Activated CD8-positive, alpha-beta memory T cell treated with anti-CD3 and anti-CD28 coated beads for 48 hours (primary cell): ENCODE data around the gene FAM135A.
"Not testable (repeated sequence)": the region's sequence is repeated elsewhere in the genome, so short reads cannot be mapped to it uniquely, and the experiment has no call there.

Experiments used
- DNase-seq, 3 experiments: peaks; one replicate each; pipeline ENCODE4 v3.0.0-alpha.2; 2020; ENCODE audit warnings: low read depth in 2 of 3, low spot score in 2 of 3

FAM135A gene

GRCh38 chr6:70456735-70457134 is 43.4 kb downstream of the FAM135A start:
- no peak for DNase-seq

DNA sequence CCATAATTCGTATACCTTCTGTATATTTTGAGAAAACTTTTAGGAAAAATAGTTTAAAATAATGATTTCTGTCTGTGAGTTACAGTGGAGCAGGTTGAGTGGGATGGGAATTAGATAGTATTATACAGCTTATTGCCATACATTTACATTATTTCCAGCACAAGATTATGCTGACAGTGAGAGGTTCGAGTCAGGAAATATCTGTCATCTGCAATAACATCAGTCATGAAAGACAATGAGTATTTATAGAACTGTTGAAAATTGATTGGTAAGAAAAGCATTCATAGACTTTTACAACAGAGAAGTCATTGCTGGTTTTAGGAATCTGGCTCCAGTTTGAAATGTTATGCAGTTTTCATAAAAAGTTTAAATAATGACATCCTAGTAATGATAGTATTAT is 45.9 kb downstream of the FAM135A start:
- no peak for DNase-seq

DNA sequence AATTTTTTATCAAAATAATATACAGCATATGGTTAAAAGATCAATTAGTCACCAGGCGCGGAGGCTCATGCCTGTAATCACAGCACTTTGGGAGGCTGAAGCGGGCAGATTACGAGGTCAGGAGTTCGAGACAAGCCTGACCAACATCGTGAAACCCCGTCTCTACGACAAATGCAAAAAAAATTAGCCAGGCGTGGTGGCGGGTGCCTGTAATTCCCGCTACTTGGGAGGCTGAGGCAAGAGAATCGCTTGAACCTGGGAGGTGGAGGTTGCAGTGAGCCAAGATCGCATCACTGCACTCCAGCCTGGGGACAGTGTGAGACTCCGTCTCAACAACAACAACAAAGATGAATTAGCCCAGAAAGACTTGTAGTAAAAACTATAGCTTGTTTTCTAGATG is 46.4 kb downstream of the FAM135A start:
- not testable (repeated sequence) for DNase-seq

- DNase-seq = no peak
These were observed 56.7 kb downstream of the FAM135A start for GRCh38 chr6:70470016-70470415.

- not testable (repeated sequence) for DNase-seq
These were observed 57.2 kb downstream of the FAM135A start for GRCh38 chr6:70470510-70470909.

DNA sequence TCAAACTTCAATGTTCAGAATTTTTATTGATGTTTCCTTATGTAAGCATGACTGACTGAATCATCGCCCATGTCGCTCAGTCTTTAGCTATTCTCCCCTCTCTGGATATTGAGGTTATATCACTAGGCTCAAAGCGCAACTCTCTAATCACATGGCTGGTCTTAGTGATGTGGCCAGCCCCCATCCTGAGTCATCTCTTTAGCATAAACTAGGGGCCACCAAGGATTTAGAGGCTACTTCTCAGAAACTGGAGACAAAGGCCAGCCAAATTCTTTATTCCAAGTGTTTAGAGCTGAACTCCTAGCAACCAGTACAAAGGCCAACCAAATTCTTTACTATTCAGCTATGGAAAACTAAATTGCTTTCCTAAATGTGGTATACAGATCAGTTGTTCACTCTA is 61.4 kb downstream of the FAM135A start:
- DNase-seq = no peak

DNA sequence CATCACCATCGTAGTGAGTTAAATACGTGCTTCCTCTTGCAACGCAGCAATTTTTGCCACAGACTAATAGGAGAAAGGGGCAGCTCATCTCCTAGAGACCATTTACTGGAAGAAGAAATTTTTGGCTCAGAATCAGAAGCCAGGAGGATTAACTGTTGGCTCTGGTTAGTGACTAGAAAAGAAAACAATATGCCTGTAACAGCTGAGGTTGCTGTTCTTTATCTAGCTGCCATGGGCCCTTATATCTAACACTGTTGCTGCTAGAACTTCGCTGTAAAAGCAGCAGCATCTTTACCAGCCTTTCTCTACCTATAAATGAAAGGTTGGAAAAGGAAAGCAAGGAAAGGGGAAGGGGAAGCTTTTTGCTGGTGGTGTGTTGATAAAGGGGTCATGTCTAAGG is 65.9 kb downstream of the FAM135A start:
- DNase-seq = no peak

DNA sequence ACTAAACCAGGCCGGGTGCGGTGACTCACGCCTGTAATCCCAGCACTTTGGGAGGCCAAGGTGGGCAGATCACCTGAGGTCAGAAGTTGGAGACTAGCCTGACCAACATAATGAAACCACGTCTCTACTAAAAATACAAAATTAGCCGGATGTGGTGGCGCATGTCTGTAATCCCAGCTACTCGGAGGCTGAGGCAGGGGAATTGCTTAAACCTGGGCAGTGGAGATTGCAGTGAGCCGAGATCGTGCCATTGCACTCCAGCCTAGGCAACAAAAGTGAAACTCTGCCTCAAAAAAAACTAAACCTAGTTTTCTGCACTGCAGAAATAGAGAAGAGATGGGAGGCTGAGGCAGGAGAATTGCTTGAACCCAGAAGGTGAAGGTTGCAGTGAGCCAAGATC is 73.3 kb downstream of the FAM135A start:
- DNase-seq = not testable (repeated sequence)

GRCh38 chr6:70489364-70489763 is 76.1 kb downstream of the FAM135A start:
- DNase-seq = no peak

- DNase-seq = no peak
These were observed 81.5 kb downstream of the FAM135A start for GRCh38 chr6:70494833-70495232.

DNA sequence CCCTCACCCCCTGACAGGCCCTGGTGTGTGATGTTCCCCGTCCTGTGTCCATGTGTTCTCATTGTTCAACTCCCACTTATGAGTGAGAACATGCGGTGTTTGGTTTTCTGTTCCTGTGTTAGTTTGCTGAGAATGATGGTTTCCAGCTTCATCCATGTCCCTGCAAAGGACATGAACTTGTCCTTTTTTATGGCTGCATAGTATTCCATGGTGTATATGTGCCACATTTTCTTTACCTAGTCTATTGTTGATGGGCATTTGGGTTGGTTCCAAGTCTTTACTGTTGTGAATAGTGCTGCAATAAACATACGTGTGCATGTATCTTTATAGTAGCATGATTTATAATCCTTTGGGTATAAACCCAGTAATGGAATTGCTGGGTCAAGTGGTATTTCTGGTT is 82.5 kb downstream of the FAM135A start:
- DNase-seq = not testable (repeated sequence)

DNA sequence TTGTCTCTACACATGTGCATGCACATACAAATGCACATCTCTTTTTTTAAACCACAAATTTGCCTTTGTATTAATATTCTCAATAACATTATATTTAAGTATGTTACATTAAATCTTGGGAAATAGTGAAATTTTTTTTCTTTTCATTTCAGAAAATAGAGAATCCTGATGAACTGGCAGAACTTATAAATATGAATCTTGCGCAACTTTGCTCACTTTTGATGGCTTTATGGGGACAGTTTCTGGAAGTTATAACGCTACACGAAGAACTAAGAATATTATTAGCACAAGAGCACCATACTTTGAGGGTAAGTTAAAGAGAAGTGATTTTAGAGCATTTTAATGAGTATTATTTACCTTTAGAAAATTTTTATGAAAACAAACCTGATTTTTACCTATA is 89.2 kb downstream of the FAM135A start:
- DNase-seq = no peak

GRCh38 chr6:70503813-70504465 is 90.6 kb downstream of the FAM135A start:
- DNase-seq = no peak

DNA sequence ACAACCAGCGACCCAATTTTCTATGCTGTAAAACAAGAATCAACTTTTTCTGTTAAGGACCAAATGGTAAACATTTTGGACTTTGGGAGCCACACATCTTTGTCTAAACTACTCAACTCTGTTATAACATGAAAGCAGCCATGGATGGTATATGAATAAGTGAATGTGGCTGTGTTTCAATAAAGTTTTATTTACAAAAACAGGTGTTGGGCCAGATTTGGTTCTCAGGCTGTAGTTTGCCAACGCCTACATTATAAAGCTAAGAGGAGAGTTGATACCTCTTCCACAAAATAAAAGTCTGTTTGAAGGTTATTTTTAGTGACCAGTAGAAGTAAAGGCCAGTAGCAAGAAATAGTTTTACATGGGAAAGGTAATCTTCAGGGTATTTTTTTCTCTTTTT is 93.0 kb downstream of the FAM135A start:
- DNase-seq = no peak

DNA sequence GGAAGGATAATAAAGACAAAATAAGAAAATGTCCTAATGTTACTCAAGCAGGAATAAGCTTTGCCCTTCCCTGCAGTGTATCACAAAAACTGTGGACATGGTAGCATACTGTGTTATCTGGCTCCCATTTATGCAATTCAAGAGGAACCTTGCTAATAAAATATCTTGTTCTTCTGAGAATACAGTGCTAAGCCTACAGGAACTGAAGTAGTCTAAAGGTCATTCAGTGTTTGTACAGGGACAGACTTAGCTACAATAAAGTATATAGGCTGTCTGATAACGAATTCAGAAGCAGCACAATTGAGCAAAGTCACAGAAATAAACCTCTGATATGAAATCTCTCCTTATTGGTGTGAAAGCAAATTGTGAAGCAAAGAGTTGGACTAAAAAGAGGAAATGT is 93.9 kb downstream of the FAM135A start:
- DNase-seq = no peak

DNA sequence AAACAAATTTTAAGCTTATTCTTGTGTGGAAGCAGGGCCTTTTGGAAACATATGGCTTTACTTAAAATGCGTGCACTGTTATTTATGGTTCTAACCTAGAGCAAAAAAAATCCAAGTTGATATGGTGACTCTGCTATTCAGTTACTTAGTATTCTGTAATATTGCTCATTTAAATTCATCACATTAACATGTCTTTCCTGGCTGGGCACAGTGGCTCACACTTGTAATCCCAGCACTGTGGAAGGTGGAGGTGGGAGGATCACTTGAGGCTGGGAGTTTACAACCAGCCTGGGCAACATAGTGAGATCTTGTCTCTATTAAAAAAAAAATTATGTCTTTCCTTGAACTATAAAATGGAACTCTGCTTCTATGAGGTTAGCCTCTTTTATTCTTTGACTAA is 95.6 kb downstream of the FAM135A start:
- no peak for DNase-seq

GRCh38 chr6:70510600-70510999 is 97.3 kb downstream of the FAM135A start:
- no peak for DNase-seq

DNA sequence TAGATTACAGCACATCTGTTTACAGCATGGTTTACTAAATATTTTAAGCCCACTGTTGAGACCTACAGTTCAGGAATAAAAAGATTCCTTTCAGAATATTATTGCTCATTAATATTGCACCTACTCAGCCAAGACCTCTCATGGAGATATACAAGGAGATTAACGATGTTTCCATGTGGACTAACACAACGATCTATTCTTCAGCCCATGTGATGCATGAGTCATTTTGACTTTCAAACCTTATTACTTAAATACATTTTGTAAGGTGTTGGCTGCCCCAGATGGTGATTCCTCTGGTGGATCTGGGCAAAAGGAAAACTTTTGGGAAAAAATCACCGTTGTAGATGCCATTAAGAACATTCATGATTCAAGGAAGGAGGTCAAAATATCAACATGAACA is 105.4 kb downstream of the FAM135A start:
- no peak for DNase-seq

GRCh38 chr6:70520575-70520974 is 107.3 kb downstream of the FAM135A start:
- DNase-seq = no peak

- no peak for DNase-seq
These were observed 111.5 kb downstream of the FAM135A start for GRCh38 chr6:70524721-70525286.

GRCh38 chr6:70527071-70527737 is 113.9 kb downstream of the FAM135A start:
- DNase-seq = no peak

- no peak for DNase-seq
These were observed 116.7 kb downstream of the FAM135A start for GRCh38 chr6:70530023-70530422.

DNA sequence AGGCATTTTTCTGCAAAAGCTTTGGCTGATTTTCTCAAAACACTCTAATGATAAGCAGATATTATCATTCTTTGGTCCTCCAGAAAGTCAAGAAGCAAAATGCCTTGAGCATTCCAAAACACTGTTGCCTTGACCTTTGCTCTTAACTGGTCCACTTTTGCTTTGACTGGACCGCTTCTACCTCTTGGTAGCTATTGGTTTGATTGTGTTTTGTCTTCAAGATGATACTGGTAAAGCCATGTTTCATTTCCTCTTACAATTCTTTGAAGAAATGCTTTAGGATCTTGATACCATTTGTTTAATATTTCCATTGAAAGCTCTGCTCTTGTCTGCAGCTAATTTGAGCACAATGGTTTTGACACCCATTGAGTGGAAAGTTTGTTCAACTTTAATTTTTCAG is 117.8 kb downstream of the FAM135A start:
- DNase-seq = no peak
